Body of pancreas (tissue), 4 donors: ENCODE data around the gene MCTP1. TPM values are rescaled to one million over a fixed set of nuclear protein-coding genes. Genes with fewer than 3 reads are reported as not detected.

Experiments
- ATAC-seq: fragments of 150-250 bp; one replicate; pipeline ENCODE4 v1.9.1; 2016
- DNase-seq, 4 donors: peaks; one replicate each; pipeline ENCODE4 v3.0.0-alpha.2; 2019
- H3K27ac ChIP-seq, 4 donors: fragments of 200-600 bp; sonication (generic); 1 replicate in 3 of 4; 2 replicates in 1 of 4; pipeline versions ENCODE4 v1.5.1 to v1.6.1; 2016 to 2019; ENCODE audit warnings: mild to moderate bottlenecking in 1 of 4, mixed read lengths in 1 of 4, moderate library complexity in 1 of 4
- H3K27me3 ChIP-seq, 2 donors: fragments of 200-600 bp; sonication (generic); one replicate each; pipeline ENCODE4 v1.6.0; 2016; ENCODE audit warnings: mild to moderate bottlenecking in 1 of 2
- H3K36me3 ChIP-seq, 2 donors: fragments of 200-600 bp; sonication (generic); replicated peaks in 1 of 2; 2 replicates each; pipeline ENCODE4 v1.5.1; 2016; ENCODE audit warnings: low read depth in 2 of 2; ENCODE audit not compliant: insufficient read depth in 1 of 2
- H3K4me1 ChIP-seq: fragments of 200-600 bp; sonication (generic); one replicate; pipeline ENCODE4 v1.6.0; 2016
- H3K4me3 ChIP-seq, 2 donors: fragments of 200-600 bp; sonication (generic); 1 replicate in 1 of 2; 2 replicates in 1 of 2; pipeline ENCODE4 v1.5.1; 2016 to 2019
- H3K9me3 ChIP-seq, 3 donors: fragments of 200-600 bp; sonication (generic); 1 replicate in 2 of 3; 2 replicates in 1 of 3; pipeline ENCODE4 v1.5.1; 2016
- POLR2A ChIP-seq, 3 donors: fragments of 450-650 bp; IDR thresholded peaks; one replicate each; pipeline ENCODE4 v1.6.1; 2016; ENCODE audit warnings: antibody characterized with exemption in 3 of 3, mild to moderate bottlenecking in 2 of 3
- WGBS, 2 donors: methylation state at CpG; one replicate each; pipeline ENCODE4 v1.1.5; 2017; 5-methylcytosine and 5-hydroxymethylcytosine counted together
- intact Hi-C: fragments of 100-400 bp; cut with DNase I; formaldehyde crosslinking; loops from one replicate; pipeline ENCODE4 v1.15.1; 2023
- total RNA-seq, 2 donors: library from RNA; depleted of rRNA; stranded (reverse); fragments of >200 nt; gene quantifications; one replicate each; pipeline ENCODE4 v1.1.0, GENCODE V29; 2016
- TF ChIP-seq, protein P1 (sequence below), 7 experiments: fragments of 450-650 bp in 4 of 7; fragments of 200-600 bp in 3 of 7; sonication (generic) in 3 of 7; IDR thresholded peaks; one replicate each; pipeline ENCODE4 v1.5.1; 2016 to 2019; ENCODE audit warnings: antibody characterized with exemption in 7 of 7

The MCTP1 gene
- total RNA-seq, 2 donors from 2014 or later = 3.6 to 8.8 TPM

DNA sequence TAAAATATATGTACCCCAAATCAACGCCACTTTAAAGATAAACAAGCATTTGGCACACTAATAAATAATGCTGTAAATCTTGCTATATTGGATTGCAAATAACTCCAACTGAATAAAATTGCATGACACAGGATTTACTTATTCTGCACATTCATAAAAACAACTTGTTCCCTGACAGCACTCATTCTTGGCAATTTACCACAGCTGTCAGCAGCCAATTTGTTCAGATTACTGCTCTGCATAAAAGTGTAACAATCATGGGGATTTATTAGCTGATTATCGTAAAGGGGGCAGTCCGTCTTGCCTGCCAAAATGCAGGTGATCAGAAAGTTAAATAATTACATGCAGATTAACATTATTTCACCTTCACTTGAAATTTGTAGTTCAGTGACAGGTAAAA is 381.2 kb downstream of the MCTP1 start:
- H3K4me1 ChIP-seq = no peaks in the 10 kb centered on the region
- ATAC-seq (no peak), DNase-seq (no peak)
- no peak for TF ChIP-seq POLR2A (IDR thresholded peaks at IDR 0.05)
- TF ChIP-seq, protein P1, sequence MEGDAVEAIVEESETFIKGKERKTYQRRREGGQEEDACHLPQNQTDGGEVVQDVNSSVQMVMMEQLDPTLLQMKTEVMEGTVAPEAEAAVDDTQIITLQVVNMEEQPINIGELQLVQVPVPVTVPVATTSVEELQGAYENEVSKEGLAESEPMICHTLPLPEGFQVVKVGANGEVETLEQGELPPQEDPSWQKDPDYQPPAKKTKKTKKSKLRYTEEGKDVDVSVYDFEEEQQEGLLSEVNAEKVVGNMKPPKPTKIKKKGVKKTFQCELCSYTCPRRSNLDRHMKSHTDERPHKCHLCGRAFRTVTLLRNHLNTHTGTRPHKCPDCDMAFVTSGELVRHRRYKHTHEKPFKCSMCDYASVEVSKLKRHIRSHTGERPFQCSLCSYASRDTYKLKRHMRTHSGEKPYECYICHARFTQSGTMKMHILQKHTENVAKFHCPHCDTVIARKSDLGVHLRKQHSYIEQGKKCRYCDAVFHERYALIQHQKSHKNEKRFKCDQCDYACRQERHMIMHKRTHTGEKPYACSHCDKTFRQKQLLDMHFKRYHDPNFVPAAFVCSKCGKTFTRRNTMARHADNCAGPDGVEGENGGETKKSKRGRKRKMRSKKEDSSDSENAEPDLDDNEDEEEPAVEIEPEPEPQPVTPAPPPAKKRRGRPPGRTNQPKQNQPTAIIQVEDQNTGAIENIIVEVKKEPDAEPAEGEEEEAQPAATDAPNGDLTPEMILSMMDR (IDR thresholded peaks at IDR 0.05) = no peak
- no peaks in the 10 kb centered on the region for H3K27me3 ChIP-seq
- WGBS, 2 donors = 47 to 72% methylated on average over 3 of the region's 3 CpGs
- intact Hi-C loops = no loop called here
- H3K9me3 ChIP-seq = no peaks in the 10 kb centered on the region
- no peak overlapping the region for H3K4me3 ChIP-seq
- H3K27ac ChIP-seq = no peak overlapping the region
- H3K36me3 ChIP-seq = no peaks in the 10 kb centered on the region

DNA sequence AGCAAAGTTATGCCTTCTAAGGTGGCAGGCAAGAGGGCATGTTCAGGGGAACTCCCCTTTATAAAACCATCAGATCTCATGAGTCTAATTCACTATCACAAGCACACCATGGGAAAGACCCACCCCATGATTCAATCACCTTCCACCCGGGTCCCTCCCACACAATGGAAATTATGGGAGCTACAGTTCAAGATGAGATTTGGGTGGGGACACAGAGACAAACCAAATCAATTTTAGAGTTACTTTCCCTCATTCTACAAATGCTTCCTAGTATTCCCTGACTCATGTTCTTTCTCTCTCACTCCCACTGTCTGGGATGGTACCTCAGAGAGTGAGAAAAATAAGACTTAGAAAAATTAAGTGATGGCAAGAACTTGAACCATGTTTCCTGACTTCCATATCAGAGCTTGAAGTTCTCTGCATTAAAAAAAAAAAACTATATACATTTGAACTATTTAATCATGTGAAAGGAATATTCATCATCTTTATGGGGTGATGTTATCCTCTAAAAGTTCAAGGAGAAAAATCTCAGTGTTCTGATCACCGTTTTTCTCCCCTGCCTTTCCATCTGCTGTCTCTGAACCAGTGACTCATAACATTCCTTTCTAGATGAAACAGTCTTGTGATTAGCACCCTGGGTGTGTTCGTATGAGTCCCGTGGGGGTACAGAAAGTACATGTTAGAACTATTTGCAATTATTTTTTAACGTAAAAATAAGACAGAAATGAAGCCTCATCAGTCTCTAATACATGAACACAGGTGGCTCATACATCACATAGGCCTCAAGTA is 383.5 kb downstream of the MCTP1 start:
- Histone ChIP-seq H3K27ac (no peak overlapping the region), H3K4me3 (no peak overlapping the region), H3K4me1 (no peaks in the 10 kb centered on the region), H3K27me3 (no peaks in the 10 kb centered on the region), H3K9me3 (no peaks in the 10 kb centered on the region), H3K36me3 (no peaks in the 10 kb centered on the region)
- DNase-seq = no peak
- ATAC-seq = no peak
- 53 to 68% methylated on average over 5 of the region's 5 CpGs for WGBS, 2 donors
- intact Hi-C loops = no loop called here
- TF ChIP-seq POLR2A (IDR thresholded peaks at IDR 0.05) = no peak
- TF ChIP-seq, protein P1 (IDR thresholded peaks at IDR 0.05) = no peak

DNA sequence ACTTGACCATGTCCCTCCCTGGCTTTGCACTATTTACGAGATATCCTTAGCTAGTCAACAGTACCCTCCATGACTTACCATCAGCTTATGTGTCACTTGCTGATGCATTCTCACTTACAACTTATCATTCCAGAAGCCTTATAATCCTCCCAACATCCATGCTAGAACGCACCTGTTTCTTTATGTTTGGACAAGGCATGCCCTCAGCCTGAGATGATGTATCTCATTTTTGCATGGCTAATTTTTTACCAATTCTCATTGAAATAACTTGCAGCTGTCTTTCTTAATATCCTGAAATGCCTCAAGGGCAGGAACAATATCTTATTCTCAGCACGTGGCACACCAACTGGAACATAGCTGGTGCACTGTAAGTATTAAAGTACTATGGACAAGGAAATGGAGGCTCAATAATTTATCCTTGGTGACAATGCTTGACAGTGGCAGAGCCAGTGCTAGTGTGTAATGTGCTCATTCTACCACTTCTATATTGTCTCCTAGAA is 384.8 kb downstream of the MCTP1 start:
- DNase-seq = no peak
- Histone ChIP-seq H3K9me3 (no peaks in the 10 kb centered on the region), H3K27me3 (no peaks in the 10 kb centered on the region), H3K4me3 (no peak overlapping the region), H3K27ac (no peak overlapping the region), H3K36me3 (no peaks in the 10 kb centered on the region), H3K4me1 (no peaks in the 10 kb centered on the region)
- no peak for TF ChIP-seq POLR2A (IDR thresholded peaks at IDR 0.05)
- TF ChIP-seq, protein P1 (IDR thresholded peaks at IDR 0.05) = no peak
- intact Hi-C loops = no loop called here
- no peak for ATAC-seq
- 62 to 74% methylated on average over 3 of the region's 3 CpGs for WGBS, 2 donors

DNA sequence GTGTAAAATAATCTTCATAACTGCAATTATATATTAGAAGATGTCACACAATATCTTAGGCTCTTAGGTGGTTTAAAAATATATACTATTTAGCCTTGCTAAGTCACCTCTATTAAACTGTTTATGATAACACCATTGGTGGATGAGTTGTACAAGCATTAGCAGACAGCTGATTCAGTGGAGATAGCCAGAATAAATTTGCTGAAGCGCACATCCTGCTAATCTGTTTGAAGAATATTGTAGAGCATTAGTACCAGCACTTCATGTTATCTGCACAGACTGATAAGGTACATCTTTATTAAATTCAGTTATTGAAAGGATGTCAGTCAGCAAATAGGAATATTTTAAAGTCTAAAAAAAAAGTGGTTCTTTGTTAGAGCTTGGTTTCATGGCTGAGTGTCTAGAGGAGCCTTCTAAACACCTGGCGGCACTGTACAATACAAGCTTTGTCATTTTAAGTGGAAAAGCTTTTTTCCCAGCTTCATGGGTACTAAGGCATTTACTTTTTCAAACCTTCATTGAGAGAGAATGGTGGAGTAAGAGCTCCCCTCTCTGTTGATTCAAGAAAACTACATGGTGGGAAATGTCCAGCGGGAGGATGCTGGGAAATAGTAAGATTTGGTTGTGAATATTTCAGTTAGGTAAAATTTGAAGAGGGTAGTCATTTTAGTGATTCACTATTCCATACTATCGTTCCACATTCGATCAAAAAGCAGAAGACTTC is 391.3 kb downstream of the MCTP1 start:
- Histone ChIP-seq H3K4me1 (no peaks in the 10 kb centered on the region), H3K27ac (no peak overlapping the region), H3K36me3 (no peaks in the 10 kb centered on the region), H3K9me3 (no peaks in the 10 kb centered on the region), H3K27me3 (no peaks in the 10 kb centered on the region), H3K4me3 (no peak overlapping the region)
- TF ChIP-seq POLR2A (IDR thresholded peaks at IDR 0.05) = no peak
- TF ChIP-seq, protein P1 (IDR thresholded peaks at IDR 0.05) = no peak
- DNase-seq (no peak), ATAC-seq (no peak)
- intact Hi-C loops = no loop called here
- 34 to 35% methylated on average over 5 of the region's 5 CpGs for WGBS, 2 donors
